Activated CD8-positive, alpha-beta memory T cell treated with anti-CD3 and anti-CD28 coated beads, Interleukin-2, amount 50 U/mL, for 1 hour (primary cell): ENCODE results near the gene ALS2.
"Not testable (repeated sequence)": the region's sequence is repeated elsewhere in the genome, so short reads cannot be mapped to it uniquely, and the experiment has no call there.

Source experiments
- DNase-seq: peaks from one replicate; pipeline ENCODE4 v3.0.0-alpha.2; 2020; ENCODE audit errors: extremely low read depth

Gene ALS2

DNA sequence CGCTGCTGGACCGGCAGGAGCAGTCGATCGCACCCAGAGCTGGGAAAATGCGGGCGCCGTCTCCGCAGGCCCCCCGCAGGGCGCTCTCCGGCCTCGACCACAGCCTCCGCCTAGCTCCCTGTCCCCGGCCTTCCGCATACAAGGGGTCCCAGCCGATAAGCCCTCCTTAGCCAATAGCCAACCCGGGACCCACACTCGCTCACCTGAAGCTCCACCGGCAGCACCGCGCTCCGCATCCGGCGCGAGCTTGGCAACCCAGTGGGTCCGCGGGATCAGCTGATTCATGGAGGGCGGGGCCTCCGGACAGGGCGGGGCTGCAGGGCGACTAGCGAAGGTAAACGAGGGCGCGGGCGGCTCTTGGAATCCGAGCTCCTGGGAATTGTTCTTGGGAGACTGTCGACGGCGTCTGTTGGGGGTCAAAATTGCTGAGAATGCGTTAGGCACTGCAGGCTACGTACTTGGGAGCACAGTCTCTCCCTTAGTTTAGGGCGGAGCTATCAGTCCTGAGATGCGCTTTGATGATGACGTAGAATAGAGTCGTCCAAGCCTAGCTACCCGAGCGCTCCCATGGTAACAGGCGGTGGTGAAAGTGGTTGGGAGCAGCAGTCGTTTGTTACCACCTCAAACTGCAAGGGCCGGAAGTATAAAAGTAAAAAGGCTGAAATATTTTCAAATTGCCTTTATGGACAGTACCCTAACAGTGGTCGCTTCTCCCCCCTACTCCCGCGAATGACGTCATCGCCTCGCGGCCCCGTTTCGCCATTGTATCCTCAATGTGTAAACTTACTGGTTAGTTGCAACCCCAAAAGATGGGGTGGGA lies at the start of gene ALS2:
Gene ALS2, minus strand, starts transcription at position 260 of the 820 bp plus-strand sequence. CDS start 12,048 bp downstream, outside the sequence.
- peak; percentile 80 for DNase-seq

DNA sequence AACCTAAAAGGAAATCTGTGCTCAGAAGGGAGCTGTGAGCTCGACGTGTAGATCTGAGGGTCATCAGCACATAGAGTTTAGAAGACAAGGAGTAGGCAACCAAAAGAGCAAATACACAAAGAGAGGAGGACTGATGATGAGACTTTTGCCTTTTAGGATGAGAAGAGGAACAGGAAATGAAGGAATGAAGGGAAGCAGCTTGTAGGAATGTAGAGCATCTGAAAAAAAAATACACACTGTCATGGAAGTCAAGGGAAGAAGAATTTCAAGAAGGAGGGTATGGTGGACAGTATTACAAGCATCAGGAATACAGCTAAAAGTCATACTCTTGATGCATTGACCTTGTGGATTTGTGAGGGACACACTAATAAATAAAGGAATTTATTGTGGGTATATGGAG lies 47.5 kb upstream of the ALS2 start:
- no peak for DNase-seq

DNA sequence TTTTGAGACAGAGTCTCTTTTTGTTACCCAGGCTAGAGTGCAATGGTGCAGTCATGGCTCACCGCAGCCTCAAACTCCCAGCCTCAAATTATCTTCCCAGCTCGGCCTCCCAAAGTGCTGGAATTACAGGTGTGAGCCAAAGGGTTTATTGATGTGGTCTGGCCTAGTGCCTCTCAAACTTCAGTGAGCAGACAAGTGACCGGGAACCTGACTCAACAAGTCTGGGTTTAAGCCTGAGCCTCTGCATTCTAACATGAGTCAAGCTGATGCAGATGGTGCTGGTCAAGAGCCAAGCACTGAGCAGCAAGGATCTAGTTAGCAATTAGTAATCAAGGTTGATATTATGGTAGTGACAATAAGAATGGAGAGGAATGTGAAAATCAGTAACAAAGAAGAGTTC lies 46.9 kb upstream of the ALS2 start:
- DNase-seq, result no peak

DNA sequence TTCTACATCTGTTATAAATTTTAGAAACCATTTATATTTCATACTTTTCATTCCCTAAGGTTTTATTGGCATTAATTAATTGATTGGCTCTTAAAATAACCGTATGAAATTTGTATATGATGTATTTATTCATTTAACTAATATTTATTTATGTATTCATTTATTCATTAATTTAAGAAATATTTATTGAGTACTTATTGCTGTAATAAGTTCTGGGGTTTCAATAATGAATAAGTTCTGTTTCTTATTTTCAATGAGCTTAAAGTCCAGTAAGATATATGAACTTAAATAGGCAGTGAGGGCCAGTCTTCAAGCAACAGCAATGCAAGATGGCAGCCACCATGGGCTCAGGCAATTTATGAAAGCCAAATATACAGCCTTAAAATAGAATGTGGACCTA lies 43.5 kb upstream of the ALS2 start:
- no peak for DNase-seq

DNA sequence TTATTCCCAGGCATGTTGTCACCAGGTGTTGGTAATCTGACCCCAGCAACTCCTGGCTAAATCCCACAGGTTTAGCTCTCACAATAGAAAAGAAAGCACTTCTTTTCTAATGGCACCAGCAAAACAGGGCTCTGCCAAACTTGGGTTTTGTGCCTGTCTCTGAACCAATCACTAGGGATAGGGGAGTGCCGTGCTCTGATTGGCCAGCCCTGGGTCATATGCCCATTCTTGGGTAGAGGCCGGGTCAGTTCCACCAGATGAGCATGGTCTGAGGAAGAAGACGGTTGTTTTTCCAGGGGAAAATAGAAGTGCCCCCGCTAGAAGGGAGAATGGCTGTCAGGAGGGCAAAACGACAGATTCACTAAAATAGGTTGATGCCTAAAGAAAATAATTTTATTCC lies 40.3 kb upstream of the ALS2 start:
- DNase-seq, result no peak

DNA sequence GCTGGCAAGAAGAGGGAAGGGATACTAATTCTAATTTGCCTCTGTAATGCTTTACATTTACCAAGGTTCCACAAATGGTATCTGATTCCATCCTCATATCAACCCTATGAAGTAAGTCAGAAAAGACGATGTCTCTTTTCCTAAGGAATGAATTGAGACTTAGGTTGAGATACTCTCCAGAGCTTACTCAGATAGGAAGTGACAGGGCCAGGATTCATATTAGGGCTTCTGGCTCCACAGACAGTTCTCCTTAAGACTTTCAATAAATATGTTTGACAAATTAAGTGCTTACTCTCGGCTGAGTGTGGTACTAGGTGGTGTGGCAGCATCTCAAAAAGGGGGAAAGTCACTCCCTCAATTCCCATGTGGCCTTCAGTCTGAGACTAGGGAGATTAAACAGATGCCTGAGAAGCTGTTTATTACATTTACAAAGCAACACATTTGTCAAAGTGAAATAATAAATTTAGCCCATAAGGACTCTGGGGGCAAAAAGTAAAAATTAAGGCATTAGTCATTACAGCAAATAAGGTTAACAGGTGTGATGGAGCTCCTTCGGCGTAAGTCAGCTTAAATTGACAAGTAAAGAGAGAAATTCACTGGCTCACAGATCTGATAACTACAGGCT lies 39.8 kb upstream of the ALS2 start:
- no peak for DNase-seq

DNA sequence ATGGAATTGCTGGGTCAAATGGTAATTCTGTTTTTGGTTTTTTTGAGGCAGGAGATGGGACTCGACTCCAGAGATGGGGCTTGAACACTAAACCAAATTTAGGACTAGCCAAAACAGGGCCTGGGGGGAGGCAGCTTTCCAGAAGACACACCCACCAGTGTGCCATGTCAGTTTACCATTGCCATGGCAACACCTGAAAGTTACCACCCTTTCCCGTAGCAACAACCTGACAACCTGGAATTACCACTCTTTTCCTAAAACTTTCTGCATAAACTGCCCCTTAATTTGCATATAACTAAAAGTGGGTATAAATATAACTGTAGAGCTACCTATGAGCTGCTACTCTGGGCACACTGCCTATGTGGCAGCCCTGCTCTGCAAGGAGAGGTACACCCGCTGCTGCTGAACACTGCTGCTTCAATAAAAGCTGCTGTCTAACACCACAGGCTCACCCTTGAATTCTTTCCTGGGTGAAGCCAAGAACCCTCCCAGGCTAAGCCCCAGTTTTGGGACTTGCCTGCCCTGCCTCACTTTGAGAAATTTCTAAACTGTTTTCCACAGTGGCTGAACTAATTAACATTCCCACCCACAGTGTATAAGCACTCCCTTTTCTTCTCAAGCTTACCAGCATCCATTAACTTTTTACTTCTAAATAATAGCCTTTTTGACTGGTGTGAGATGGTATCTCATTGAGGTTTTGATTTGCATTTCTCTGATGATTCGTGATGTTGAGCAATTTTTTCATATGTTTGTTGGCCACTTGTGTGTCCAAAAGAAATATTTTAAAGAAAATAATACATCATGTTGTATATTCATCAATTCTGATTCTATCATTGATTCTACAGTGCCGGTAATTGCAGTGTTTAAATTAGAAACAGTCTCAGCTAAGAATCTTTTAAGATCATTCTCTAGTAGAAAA lies 36.2 kb upstream of the ALS2 start:
- DNase-seq, result no peak

DNA sequence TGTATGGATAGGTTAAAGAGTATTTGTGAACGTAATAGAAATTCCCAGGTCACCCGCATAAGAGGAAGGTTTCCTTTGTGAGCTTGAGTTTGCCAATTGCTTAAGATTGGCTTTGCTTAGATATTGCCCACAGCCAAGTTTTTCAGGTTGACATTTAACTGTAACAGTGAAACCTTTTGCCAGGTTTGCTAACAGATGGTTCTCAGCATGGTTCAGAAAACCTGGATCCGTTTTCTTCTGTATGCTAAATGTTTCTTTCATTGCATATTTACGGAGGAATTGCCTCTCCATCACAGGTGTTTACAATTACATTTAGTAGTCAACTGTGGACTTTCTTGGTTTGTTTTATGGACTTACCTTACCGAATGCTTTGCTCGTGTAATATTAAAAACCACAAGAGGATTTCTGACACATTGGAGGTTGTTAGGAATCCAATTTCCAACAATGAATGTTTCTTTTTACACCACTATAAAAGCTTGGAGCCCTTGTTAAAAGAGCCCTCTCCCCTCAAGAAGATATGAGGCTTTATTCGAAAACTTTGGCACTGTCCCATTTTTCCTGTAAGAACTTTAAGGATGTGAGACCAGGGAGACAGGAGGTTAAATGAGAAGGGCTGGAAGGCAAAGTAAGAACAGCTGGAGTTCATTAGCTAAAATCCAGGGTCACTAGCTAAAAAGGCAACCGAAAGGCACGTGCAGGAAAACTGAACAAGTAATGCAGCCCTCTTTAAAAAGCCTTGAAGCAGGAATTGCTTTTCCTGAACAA lies 33.4 kb upstream of the ALS2 start:
- no peak for DNase-seq

DNA sequence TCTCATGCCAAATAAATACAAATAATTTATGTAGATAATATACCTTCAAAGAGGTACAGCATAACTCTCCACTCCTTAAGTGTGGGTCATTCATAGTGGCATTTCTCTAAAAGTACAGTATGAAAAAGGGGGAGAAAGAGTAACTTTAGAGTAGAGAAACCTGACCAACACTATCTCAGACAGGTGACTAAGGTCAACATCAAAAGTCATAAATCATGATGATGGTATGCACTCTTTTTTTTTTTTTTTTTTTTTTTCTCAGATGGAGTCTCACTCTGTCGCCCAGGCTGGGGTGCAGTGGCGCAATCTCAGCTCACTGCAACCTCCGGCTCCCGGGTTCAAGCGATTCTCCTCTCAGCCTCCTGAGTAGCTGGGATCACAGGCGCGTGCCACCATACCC lies 29.9 kb upstream of the ALS2 start:
- not testable (repeated sequence) for DNase-seq

DNA sequence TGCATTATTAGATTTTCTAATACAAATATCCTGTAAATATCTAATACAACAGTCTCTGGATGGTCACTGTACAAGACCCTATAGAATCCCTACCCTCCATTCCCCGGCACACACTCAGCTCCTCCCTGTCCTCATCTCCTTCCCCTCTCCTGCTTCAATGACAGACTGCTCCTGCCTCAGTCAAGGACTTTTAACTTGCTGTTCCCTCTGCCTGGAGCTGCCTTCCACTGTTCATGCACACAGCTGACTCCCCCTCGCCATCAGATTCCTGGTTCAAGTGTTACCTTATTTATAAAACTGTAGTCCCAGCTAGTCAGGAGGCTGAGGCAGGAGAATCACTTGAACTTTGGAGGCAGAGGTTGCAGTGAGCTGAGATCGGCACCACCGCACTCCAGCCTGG lies 28.9 kb upstream of the ALS2 start:
- no peak for DNase-seq

DNA sequence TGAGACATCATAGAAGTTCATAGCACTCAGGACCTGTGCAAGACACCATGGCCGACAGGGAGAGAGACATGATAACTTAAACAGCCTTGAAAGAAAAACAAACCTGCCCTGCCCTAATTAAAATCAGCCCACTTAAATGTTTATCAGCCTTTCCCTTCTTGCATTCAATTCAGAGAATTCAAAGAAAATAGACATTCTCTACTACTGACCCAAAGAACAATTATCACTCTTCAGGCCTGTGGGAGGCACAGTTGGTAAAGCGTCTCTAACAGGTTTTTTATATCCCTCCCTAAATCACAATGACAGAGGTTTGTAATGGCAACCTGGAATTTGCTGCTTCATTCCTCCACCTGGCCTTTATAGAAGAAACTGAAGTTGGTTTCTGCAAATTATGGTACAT lies 27.3 kb upstream of the ALS2 start:
- no peak for DNase-seq

DNA sequence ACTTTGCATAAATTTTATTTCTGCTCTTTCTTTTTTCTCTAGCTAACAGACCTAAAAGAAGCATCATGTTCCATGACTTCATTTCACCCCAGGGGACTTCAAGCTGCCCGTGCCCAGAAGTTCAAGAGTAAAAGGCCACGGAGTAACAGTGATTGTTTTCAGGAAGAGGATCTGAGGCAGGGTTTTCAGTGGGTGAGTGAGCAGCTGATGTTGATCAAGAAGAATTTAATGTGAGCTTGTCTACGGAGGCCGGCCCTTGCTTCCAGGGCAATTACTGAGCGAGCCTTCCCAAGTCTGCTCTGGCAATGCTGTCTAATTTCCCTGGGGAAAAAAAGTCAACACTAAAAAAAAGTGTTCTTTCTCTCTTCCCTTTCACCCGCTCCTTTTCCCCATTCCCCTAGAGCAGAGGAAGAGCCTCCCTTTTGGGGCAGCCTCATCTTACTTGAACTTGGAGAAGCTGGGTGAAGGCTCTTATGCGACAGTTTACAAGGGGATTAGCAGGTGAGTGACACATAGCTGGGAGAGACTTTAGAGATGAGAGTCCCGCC lies 26.8 kb upstream of the ALS2 start:
- DNase-seq, result no peak

DNA sequence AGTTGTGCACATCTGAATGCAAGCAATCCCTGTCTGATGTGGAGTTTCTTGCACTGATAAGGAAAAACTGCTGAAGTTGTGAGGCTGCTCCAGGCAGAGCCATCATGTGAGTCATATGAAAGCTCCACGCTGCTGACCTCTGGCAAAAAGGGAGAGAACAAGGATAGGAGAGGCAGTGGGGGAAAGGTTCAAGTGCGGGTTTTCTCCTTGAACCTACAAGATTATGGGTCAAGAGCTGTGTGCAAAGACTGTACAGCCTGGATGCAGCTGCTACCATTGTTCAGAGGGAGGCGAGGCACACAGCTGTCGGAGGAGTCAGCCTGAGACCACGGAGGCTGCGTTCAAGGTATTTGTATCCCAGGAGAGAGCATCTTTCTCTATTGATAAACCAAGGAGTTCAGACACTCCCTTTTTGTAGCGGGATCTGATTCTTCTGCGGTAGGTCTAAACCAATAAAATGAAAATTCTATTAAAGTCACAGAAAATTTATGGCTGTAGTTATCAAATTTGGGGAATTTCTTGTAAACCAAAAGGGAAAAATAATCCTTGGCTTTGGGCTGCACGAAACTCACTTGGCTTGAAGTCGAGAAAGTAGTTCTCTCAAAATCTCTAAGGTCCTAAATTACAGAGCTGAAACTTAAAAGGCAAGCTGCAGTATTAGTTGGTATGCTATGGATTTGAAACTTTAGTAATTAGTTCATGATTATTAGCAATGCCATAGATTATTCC lies 25.9 kb upstream of the ALS2 start, which contains the start of gene CDK15:
Gene CDK15, plus strand, starts transcription at position 96 of the 729 bp plus-strand sequence. Its CDS starts 128 bp downstream, at position 224.
- DNase-seq, result no peak

DNA sequence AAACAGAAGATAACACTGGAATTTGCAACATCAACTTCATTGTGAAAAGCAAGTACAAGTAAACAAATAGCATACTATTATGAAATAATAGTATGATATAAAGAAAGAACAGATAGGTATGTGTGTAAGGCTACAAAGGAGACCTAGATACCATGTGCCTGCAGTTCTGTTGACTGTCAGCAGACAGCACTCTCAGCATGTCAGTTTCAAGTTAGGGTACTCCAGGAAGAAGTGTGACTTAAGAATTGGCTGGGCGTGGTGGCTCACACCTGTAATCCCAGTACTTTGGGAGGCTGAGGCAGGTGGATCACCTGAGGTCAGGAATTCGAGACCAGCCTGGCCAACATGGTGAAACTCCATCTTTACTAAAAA lies 18.2 kb upstream of the ALS2 start:
- DNase-seq, result not testable (repeated sequence)

DNA sequence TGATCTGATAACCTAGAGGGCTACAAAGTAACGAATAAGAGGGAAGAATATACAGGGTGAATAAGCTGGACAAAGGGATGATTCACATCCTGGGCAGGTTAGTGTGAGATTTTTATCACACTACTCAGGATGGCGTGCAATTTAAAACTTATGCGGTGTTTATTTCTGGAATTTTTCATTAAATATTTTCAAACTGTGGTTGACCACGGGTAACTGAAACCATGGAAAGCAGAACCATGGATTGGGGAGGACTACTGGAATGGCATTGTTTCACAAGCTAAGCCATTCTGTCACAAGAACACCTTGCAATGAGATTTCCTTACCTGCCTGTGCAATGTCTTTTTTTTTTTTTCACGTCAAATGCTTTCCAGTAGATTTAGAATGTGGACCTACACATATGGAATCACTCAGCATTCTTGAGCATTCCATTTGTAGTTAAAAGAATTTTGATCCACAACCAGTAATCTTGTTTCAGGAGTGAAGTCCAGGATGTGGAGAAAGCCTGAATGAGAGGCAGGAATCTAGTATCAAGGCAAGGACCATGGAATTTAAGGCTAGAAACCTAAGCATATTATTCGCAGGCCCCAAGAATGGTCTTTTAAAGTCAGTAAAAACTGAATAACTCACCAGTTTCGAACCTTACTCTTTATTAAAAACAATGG lies 17.6 kb upstream of the ALS2 start:
- DNase-seq, result no peak

DNA sequence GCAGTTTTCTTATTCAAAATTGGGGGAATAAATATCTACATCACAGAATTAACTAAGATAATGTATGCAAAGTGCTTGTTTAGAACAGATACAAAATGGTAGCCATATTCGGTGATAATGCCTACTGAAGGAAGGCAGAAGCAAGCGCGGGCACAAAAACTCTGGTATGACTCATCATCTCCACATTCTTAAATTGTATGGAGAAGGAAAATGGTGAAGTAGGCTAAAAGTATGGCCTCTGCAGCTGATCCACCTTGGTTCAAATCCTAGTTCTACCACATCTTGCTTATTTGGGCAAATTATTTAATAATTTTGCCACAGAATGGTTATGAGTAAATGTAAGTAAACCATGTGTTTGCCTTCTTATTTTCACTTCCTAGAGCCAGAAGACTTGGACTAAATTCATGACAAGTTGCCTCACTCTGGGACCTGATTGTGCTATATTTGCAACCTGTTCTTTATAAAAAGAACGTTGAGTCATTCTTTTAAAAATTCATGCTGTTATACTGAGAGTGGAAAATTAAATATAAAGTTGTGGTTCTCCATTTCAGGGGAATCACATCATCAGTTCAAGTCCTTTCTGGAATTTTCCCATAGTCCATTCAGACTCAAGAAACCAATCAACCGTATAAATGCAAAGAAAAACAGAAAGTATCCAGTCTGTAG lies 16.6 kb upstream of the ALS2 start:
- DNase-seq, result no peak

DNA sequence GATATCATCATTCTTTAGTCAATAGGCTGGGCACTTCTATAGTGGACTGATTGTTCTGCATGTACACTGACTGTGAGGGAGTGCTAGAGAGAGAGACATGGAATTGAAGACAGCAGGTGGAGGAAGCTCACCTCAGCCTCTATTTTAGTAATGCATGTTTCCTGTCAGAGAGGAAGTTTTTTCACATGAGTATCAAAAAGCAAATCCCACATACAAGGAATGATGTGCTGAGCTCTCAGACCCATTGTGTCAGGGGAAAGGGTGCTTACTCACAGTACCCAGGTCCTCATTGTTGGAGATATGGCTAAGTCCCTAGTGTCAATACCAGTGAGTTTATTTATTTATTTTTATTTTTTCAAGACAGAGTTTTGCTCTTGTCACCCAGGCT lies 15.7 kb upstream of the ALS2 start:
- DNase-seq, result no peak

DNA sequence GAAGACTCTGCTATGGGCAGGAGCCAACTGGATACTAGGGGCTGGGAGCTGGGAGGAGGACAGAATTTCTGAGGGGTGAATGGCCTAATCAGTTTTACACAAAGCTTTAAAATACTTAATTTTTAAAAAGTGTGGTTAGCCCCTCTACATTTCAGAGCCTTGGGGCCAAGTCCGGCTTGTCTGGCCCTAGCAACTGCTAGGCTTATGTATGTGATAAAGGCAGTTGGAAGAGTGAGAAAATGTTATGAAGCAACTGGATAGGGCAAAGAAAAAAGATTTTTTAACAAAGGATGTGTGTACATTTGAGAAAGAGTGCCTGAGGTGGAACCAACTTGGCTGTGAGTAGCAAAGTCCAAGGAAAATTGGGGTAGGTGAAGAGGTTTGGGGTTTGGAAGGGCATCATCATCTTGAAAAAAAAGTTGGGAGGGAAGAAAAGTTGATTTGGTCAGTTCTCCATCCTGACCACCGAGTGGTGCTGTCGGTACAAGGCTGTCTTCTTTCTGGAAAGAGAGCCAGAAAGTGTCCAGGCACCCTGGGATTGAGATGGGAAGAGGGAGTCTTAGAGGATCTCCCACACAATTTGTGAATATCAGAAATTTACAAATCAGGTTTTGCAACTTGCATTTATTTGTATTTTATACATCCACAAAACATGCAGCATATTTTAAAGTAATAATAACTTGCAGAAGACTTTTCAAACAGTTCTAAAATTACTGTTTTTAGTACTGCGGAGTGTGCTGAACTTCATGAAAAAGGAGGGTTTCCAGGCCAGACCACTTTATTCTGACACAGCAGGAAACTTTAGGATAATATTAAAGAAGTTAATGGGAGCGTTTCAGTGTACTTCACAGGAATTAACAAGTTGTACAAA lies 15.1 kb upstream of the ALS2 start:
- DNase-seq, result no peak

DNA sequence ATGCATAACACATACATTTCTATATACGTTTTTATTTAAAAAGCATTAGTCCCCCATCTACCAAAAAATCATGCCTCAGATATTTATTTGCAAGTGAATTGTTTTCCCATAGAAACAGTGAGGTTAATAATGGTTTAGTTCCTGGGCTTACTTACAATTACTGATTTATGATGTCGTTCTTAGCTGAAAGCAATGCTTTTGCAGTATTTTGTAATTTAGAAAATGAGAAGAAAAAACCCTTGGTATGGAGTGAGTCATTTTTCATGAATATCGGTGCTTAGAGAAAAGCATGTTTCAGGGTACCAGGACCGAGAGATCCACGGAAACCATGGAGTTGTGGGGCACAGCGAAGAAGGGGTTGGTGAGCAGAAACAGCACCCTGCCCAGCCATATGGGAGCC lies 13.6 kb upstream of the ALS2 start:
- no peak for DNase-seq
